Panc1 (cell line): ENCODE data around the gene TFF3. TPM values are rescaled to one million over a fixed set of nuclear protein-coding genes. Genes with fewer than 3 reads are reported as not detected.

Source experiments
- ATAC-seq: fragments of 200-7000 bp; cut with Tn5 transposase; 2 replicates; pipeline ENCODE4 v1.9.1; 2020; ENCODE audit warnings: mild to moderate bottlenecking, moderate library complexity
- BruUV-seq: library from RNA; stranded (reverse); fragments of 400-500 nt; replicated peaks from 2 replicates; lab custom pipeline; 2021; lab: Mats Ljungman, UMichigan
- CTCF ChIA-PET: fragments of 300-600 bp; sonication (Branson Sonifier 250); formaldehyde crosslinking; loops from one replicate; lab custom pipeline; 2022; ENCODE audit warnings: antibody characterized with exemption; lab: Charles Lee
- POLR2A ChIA-PET: fragments of 300-600 bp; sonication (Branson Sonifier 250); formaldehyde crosslinking; loops from one replicate; lab custom pipeline; 2022; ENCODE audit warnings: antibody characterized with exemption; lab: Charles Lee
- DNase-seq: peaks from one replicate; pipeline ENCODE4 v3.0.0-alpha.2; 2010; ENCODE audit warnings: low read depth, low spot score
- H3K27ac ChIP-seq: 2 replicates; pipeline ENCODE4 v1.5.1; 2011; ENCODE audit warnings: mild to moderate bottlenecking, low read length, inconsistent platforms
- H3K27me3 ChIP-seq: fragments of 200-500 bp; sonication (Bioruptor generic); 2 replicates; pipeline ENCODE4 v1.6.0; 2014; ENCODE audit warnings: low read length, inconsistent platforms; ENCODE audit not compliant: control insufficient read depth, insufficient read depth
- H3K36me3 ChIP-seq: fragments of 200-500 bp; sonication (Bioruptor generic); 2 replicates; pipeline ENCODE4 v1.5.1; 2014; ENCODE audit warnings: inconsistent platforms, mild to moderate bottlenecking, low read length, moderate library complexity; ENCODE audit not compliant: control insufficient read depth, insufficient read depth
- H3K4me1 ChIP-seq: 2 replicates; pipeline ENCODE4 v1.5.1; 2011; ENCODE audit warnings: inconsistent platforms, mild to moderate bottlenecking, low read length, moderate library complexity; ENCODE audit not compliant: control insufficient read depth, insufficient read depth
- H3K4me3 ChIP-seq, 2 experiments: 2 replicates each; pipeline ENCODE4 v1.5.1; 2011 to 2012; ENCODE audit warnings: low read depth in 2 of 2, low read length in 2 of 2, mild to moderate bottlenecking in 2 of 2, inconsistent platforms in 1 of 2, moderate library complexity in 1 of 2
- H3K9me3 ChIP-seq: fragments of 200-500 bp; sonication (Bioruptor generic); 2 replicates; pipeline ENCODE4 v1.5.1; 2014; ENCODE audit warnings: low read depth, mild to moderate bottlenecking, inconsistent platforms, low read length, moderate library complexity; ENCODE audit not compliant: control insufficient read depth, insufficient read depth
- CTCF ChIP-seq: fragments of 450-650 bp; IDR thresholded peaks from 2 replicates; pipeline ENCODE4 v1.5.1; 2017; ENCODE audit warnings: mild to moderate bottlenecking
- POLR2AphosphoS5 ChIP-seq: IDR thresholded peaks from 2 replicates; pipeline ENCODE4 v1.6.1; 2012; ENCODE audit warnings: mild to moderate bottlenecking, low read depth, low read length, moderate library complexity
- REST ChIP-seq, 2 experiments: IDR thresholded peaks; 2 replicates each; pipeline ENCODE4 v1.6.1; 2011 to 2012; ENCODE audit warnings: low read depth in 2 of 2, control low read depth in 1 of 2, low read length in 1 of 2, mild to moderate bottlenecking in 1 of 2, moderate library complexity in 1 of 2; ENCODE audit not compliant: insufficient read depth in 1 of 2
- SIN3A ChIP-seq: IDR thresholded peaks from 2 replicates; pipeline ENCODE4 v1.6.1; 2012; ENCODE audit warnings: low read depth, mild to moderate bottlenecking, low read length, moderate library complexity, borderline replicate concordance; ENCODE audit not compliant: insufficient read depth
- TCF7L2 ChIP-seq: IDR thresholded peaks from 2 replicates; pipeline ENCODE4 v1.6.1; 2011; ENCODE audit warnings: mild to moderate bottlenecking, low read depth, low read length, inconsistent platforms
- in situ Hi-C: cut with HindIII; loops from 2 replicates; pipeline ENCODE4 v1.10.0; 2016; ENCODE audit warnings: low sequenced_read_pairs, low pct_unique_long_range_greater_than_20kb
- intact Hi-C: fragments of 100-400 bp; cut with micrococcal nuclease; formaldehyde crosslinking; loops from one replicate; pipeline ENCODE4 v1.10.0; 2022; ENCODE audit not compliant: unreplicated experiment
- total RNA-seq: library from RNA; stranded (reverse); gene quantifications from one replicate; pipeline ENCODE4 v1.2.1, GENCODE V29; 2021; ENCODE audit not compliant: unreplicated experiment

TFF3 gene
- total RNA-seq, 1 experiment from 2014 or later, result 8.9 TPM

GRCh38 chr21:42313501-42313969 lies 1.7 kb downstream of the TFF3 start:
- intact Hi-C loops (no loop called here), in situ Hi-C loops (no loop called here)
- ChIA-PET CTCF (no interaction called here), POLR2A (no interaction called here)
- peaks cover 38% of the 10 kb centered on the region for H3K4me1 ChIP-seq
- H3K9me3 ChIP-seq, result no peaks in the 10 kb centered on the region
- DNase-seq (no peak), ATAC-seq (no peak)
- H3K27me3 ChIP-seq, result no peaks in the 10 kb centered on the region
- H3K27ac ChIP-seq, result peak overlapping the region; percentile 21; the same call in 1 of the 2 replicates
- TF ChIP-seq CTCF, result no peak
- TF ChIP-seq TCF7L2, result no peak
- no peak for TF ChIP-seq SIN3A
- no peak for TF ChIP-seq REST (IDR thresholded peaks at IDR 0.05; ENCODE audit: insufficient read depth in 1 of 2, low read depth in 2 of 2, low read length in 1 of 2)
- TF ChIP-seq POLR2AphosphoS5, result no peak
- no TSS peak for BruUV-seq
- H3K4me3 ChIP-seq, result no peak overlapping the region
- no peaks in the 10 kb centered on the region for H3K36me3 ChIP-seq

- Histone ChIP-seq H3K36me3 (no peaks in the 10 kb centered on the region), H3K4me1 (peaks cover 38% of the 10 kb centered on the region), H3K27ac (no peak overlapping the region), H3K9me3 (no peaks in the 10 kb centered on the region), H3K27me3 (no peaks in the 10 kb centered on the region), H3K4me3 (no peak overlapping the region)
- in situ Hi-C loops, result no loop called here
- POLR2A ChIA-PET, result no interaction called here
- CTCF ChIA-PET, result no interaction called here
- ATAC-seq (no peak), DNase-seq (no peak)
- BruUV-seq, result no TSS peak
- TF ChIP-seq CTCF, result no peak
- intact Hi-C loops, result no loop called here
Observed at GRCh38 chr21:42312626-42313104, 2.5 kb downstream of the TFF3 start.
